Thoracic aorta (tissue), 2 donors: ENCODE measurements around the gene TACC2. TPM values are rescaled to one million over a fixed set of nuclear protein-coding genes. Genes with fewer than 3 reads are reported as not detected.

Experiments
- ATAC-seq: fragments of 150-250 bp; one replicate; pipeline ENCODE4 v1.8.0; 2017; ENCODE audit warnings: low read depth; ENCODE audit not compliant: insufficient number of reproducible peaks, low FRiP score
- DNase-seq: peaks from one replicate; pipeline ENCODE4 v3.0.0-alpha.2; 2020; ENCODE audit warnings: low spot score
- H3K27ac ChIP-seq, 2 donors: fragments of 200-600 bp; sonication (generic); 1 replicate in 1 of 2; 2 replicates in 1 of 2; pipeline ENCODE4 v1.5.1; 2016; ENCODE audit warnings: mild to moderate bottlenecking in 2 of 2, moderate library complexity in 2 of 2
- H3K27me3 ChIP-seq: fragments of 200-600 bp; sonication (generic); replicated peaks from 2 replicates; pipeline ENCODE4 v1.6.0; 2016; ENCODE audit warnings: mild to moderate bottlenecking; ENCODE audit not compliant: insufficient read depth
- H3K36me3 ChIP-seq: fragments of 200-600 bp; sonication (generic); one replicate; pipeline ENCODE4 v1.5.1; 2016
- H3K4me1 ChIP-seq, 2 donors: fragments of 200-600 bp; sonication (generic); 1 replicate in 1 of 2; 2 replicates in 1 of 2; pipeline versions ENCODE4 v1.5.1 to v1.6.0; 2016; ENCODE audit warnings: low read depth in 2 of 2, mild to moderate bottlenecking in 1 of 2; ENCODE audit not compliant: control insufficient read depth in 1 of 2
- H3K4me3 ChIP-seq: fragments of 200-600 bp; sonication (generic); 2 replicates; pipeline ENCODE4 v1.5.1; 2016; ENCODE audit warnings: mild to moderate bottlenecking
- H3K9me3 ChIP-seq: fragments of 200-600 bp; sonication (generic); 2 replicates; pipeline ENCODE4 v1.5.1; 2016
- CTCF ChIP-seq: fragments of 200-600 bp; sonication (generic); IDR thresholded peaks from one replicate; pipeline ENCODE4 v1.5.1; 2019; ENCODE audit warnings: antibody characterized with exemption
- total RNA-seq, 2 donors: library from RNA; depleted of rRNA; stranded (reverse); fragments of >200 nt; gene quantifications; one replicate each; pipeline versions ENCODE4 v1.1.0 to v1.2.3, GENCODE V29; 2016

The TACC2 gene
- total RNA-seq, 2 donors from 2014 or later = 52.1 to 71.0 TPM

GRCh38 chr10:122165484-122166276, 176.7 kb downstream of the TACC2 start:
- TF ChIP-seq CTCF = no peak
- no peak overlapping the region for H3K4me3 ChIP-seq
- no peak overlapping the region for H3K27ac ChIP-seq
- ATAC-seq (no peak), DNase-seq (no peak)
- H3K4me1 ChIP-seq = peaks cover 9 to 45% of the 10 kb centered on the region in 2 donors
- H3K9me3 ChIP-seq = no peaks in the 10 kb centered on the region
- H3K27me3 ChIP-seq = no peaks in the 10 kb centered on the region
- H3K36me3 ChIP-seq = no peaks in the 10 kb centered on the region

GRCh38 chr10:122168101-122168500, 179.1 kb downstream of the TACC2 start:
- Histone ChIP-seq H3K4me1 (peaks cover 11 to 43% of the 10 kb centered on the region in 2 donors), H3K36me3 (no peaks in the 10 kb centered on the region), H3K27me3 (no peaks in the 10 kb centered on the region), H3K27ac (peak overlapping the region in 1 of 2 donors; percentile 10), H3K9me3 (no peaks in the 10 kb centered on the region), H3K4me3 (no peak overlapping the region)
- DNase-seq (no peak), ATAC-seq (no peak)
- no peak for TF ChIP-seq CTCF

- DNase-seq = no peak
- Histone ChIP-seq H3K4me1 (peaks cover 9 to 36% of the 10 kb centered on the region in 2 donors), H3K27ac (no peak overlapping the region), H3K27me3 (no peaks in the 10 kb centered on the region), H3K36me3 (no peaks in the 10 kb centered on the region), H3K9me3 (no peaks in the 10 kb centered on the region), H3K4me3 (no peak overlapping the region)
- ATAC-seq = no peak
- TF ChIP-seq CTCF = no peak
Measured at GRCh38 chr10:122168598-122169394, 179.8 kb downstream of the TACC2 start.

GRCh38 chr10:122170802-122171201, 181.8 kb downstream of the TACC2 start:
- no peak overlapping the region for H3K4me3 ChIP-seq
- H3K9me3 ChIP-seq = no peaks in the 10 kb centered on the region
- H3K27me3 ChIP-seq = no peaks in the 10 kb centered on the region
- H3K4me1 ChIP-seq = peaks cover 9 to 29% of the 10 kb centered on the region in 2 donors
- DNase-seq = no peak
- no peak for TF ChIP-seq CTCF
- no peaks in the 10 kb centered on the region for H3K36me3 ChIP-seq
- ATAC-seq = no peak
- no peak overlapping the region for H3K27ac ChIP-seq
